ENCODE results near the gene CCL16.

The CCL16 gene

DNA sequence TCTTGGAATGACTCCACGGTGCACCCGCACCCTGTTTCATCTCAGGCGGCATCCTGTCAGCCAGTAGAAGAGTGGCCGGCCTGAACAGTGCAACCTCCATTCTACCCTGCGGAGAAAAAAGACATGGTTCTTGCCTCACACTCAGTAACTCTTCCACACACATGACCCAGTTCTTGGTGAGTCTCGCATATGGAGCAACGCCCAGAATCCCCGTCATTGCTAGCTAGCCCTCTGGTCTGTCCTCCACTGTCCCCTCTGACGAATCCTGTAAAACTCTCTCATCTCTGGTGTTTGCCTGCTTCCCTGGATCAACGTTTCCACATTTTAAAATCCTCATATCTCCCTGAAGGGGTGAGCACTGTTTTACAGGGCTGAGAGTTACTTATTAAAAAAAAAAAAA is 46.5 kb downstream of the CCL16 start:
- DNase-seq = no peak

GRCh38 chr17:35932586-35932985 is 48.7 kb downstream of the CCL16 start:
- DNase-seq = no peak

DNA sequence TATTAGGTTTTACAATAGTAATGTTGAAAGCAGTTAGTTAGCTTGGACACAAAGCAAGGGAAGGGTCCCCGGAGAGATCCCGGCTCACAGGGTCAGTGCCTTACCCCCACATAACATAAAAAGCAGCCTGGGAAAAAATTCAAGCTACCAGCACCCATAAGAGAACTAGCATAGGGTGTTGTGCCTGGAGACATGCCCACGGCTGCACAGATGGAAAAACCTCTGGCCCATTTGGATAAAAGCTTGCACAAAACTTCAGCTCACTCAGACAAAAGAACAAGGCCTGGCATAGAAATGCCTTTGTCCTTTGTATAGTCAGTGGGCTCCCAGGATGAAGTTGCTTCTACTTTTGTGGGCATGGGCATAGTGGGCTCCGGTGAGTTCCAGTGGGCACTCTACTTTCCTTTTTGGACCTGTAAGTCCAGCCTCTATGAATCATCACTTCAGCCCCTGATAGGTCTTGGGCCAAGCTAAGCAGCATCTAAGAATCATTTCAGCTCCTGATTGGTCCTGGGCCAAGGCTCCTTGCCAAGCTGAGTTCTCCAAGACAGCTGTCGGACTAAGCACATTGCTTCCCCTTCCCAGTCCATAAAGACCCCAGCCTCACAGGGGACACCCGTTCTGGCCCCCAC is 49.4 kb downstream of the CCL16 start:
- no peak for DNase-seq

GRCh38 chr17:35930211-35931065 is 50.9 kb downstream of the CCL16 start, which contains the start of gene RDM1:
RDM1 (minus strand) TSS chr17:35930773; CDS start chr17:35930727, 46 bp downstream.
- DNase-seq = peak; percentile 85 to 90

DNA sequence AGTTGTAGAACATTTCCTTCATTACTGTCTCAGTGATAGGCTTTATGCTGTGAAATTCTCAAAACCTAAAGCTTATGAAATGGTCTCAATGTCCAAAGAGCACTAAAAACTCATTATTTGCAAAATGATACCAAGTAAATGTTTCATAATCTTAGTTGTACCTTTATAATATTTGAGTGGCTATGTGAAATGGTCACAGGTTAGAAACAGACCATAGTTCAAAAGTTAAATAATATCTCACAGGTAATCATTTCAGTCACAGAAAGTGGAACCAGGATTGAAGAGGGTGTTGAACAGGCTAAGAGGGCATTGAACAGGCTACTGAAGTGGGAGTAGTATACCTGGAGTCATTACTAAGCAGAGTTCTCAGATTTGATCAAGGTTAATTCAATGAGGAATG is 53.6 kb downstream of the CCL16 start:
- DNase-seq = no peak
